PC-3 (cell line): ENCODE measurements around the gene FBLN1. TPM values are rescaled to one million over a fixed set of nuclear protein-coding genes. Genes with fewer than 3 reads are reported as not detected.

ENCODE experiments used
- ATAC-seq: fragments of 200-7000 bp; cut with Tn5 transposase; 2 replicates; pipeline ENCODE4 v1.9.1; 2020; ENCODE audit warnings: mild to moderate bottlenecking, moderate library complexity
- BruUV-seq: library from RNA; stranded (reverse); fragments of 400-500 nt; replicated peaks from 2 replicates; lab custom pipeline; 2021; lab: Mats Ljungman, UMichigan
- CTCF ChIA-PET: fragments of 300-600 bp; sonication (Branson Sonifier 250); formaldehyde crosslinking; loops from one replicate; lab custom pipeline; 2022; ENCODE audit warnings: antibody characterized with exemption; lab: Charles Lee
- POLR2A ChIA-PET: fragments of 300-600 bp; sonication (Branson Sonifier 250); formaldehyde crosslinking; loops from one replicate; lab custom pipeline; 2022; ENCODE audit warnings: antibody characterized with exemption; ENCODE audit not compliant: unreplicated experiment; lab: Charles Lee
- DNase-seq: peaks from one replicate; pipeline ENCODE4 v3.0.0-alpha.2; 2015
- H2AFZ ChIP-seq: fragments of 300-600 bp; sonication (generic); 2 replicates; pipeline ENCODE4 v1.6.0; 2016; ENCODE audit warnings: antibody characterized with exemption, low read length
- H3F3A ChIP-seq: fragments of 300-600 bp; sonication (generic); one replicate; pipeline ENCODE4 v1.6.0; 2017; ENCODE audit warnings: antibody characterized with exemption, low read length, control low read depth, mild to moderate bottlenecking; ENCODE audit not compliant: unreplicated experiment
- H3K27ac ChIP-seq: fragments of 300-600 bp; sonication (generic); 2 replicates; pipeline ENCODE4 v1.5.1; 2016; ENCODE audit warnings: mild to moderate bottlenecking, low read length
- H3K27me3 ChIP-seq: fragments of 300-600 bp; sonication (generic); 2 replicates; pipeline ENCODE4 v1.6.1; 2016; ENCODE audit warnings: low read length, mixed read lengths
- H3K36me3 ChIP-seq: fragments of 300-600 bp; sonication (generic); 2 replicates; pipeline ENCODE4 v1.6.1; 2016; ENCODE audit warnings: low read depth, mixed run types, low read length, mixed read lengths
- H3K4me1 ChIP-seq: fragments of 300-600 bp; sonication (generic); 2 replicates; pipeline ENCODE4 v1.5.1; 2016; ENCODE audit warnings: low read length; ENCODE audit not compliant: insufficient read depth
- H3K4me2 ChIP-seq: fragments of 300-600 bp; sonication (generic); 2 replicates; pipeline ENCODE4 v1.6.0; 2016; ENCODE audit warnings: low read length
- H3K4me3 ChIP-seq: fragments of 300-600 bp; sonication (generic); 2 replicates; pipeline ENCODE4 v1.5.1; 2016; ENCODE audit warnings: mild to moderate bottlenecking, low read length, mixed read lengths
- H3K79me2 ChIP-seq: fragments of 300-600 bp; sonication (generic); 2 replicates; pipeline ENCODE4 v1.6.1; 2017; ENCODE audit warnings: low read length, mixed read lengths
- H3K9ac ChIP-seq: fragments of 300-600 bp; sonication (generic); 2 replicates; pipeline ENCODE4 v1.6.0; 2016; ENCODE audit warnings: mild to moderate bottlenecking, low read length
- H3K9me2 ChIP-seq: fragments of 300-600 bp; sonication (generic); replicated peaks from 2 replicates; pipeline ENCODE4 v1.6.1; 2016; ENCODE audit warnings: mixed run types, low read length, mixed read lengths
- H3K9me3 ChIP-seq: fragments of 300-600 bp; sonication (generic); 2 replicates; pipeline ENCODE4 v1.6.1; 2016; ENCODE audit warnings: low read length, mixed read lengths
- H4K20me1 ChIP-seq: fragments of 300-600 bp; sonication (generic); 2 replicates; pipeline ENCODE4 v1.6.1; 2016; ENCODE audit warnings: low read length, mixed read lengths
- CTCF ChIP-seq: fragments of 300-600 bp; sonication (generic); conservative IDR thresholded peaks from 2 replicates; pipeline ENCODE4 v1.5.1; 2017; ENCODE audit warnings: antibody characterized with exemption, low read depth, mild to moderate bottlenecking, low read length
- EZH2 ChIP-seq: fragments of 300-600 bp; sonication (generic); IDR thresholded peaks from one replicate; pipeline ENCODE4 v1.6.1; 2017; ENCODE audit warnings: antibody characterized with exemption, mild to moderate bottlenecking, low read length; ENCODE audit not compliant: unreplicated experiment
- EZH2phosphoT487 ChIP-seq: fragments of 300-600 bp; sonication (generic); IDR thresholded peaks from 2 replicates; pipeline ENCODE4 v1.6.1; 2018; ENCODE audit warnings: mild to moderate bottlenecking, antibody characterized with exemption, low read length, borderline replicate concordance
- intact Hi-C: fragments of 100-400 bp; cut with micrococcal nuclease; formaldehyde crosslinking; loops from 2 replicates; pipeline ENCODE4 v1.9.0; 2023
- total RNA-seq: library from RNA; depleted of rRNA; stranded (reverse); fragments of >200 nt; gene quantifications from 2 replicates; pipeline ENCODE4 v1.2.3, GENCODE V29; 2014

The FBLN1 gene
- total RNA-seq, 1 experiment from 2014 or later: 13.4 TPM

- Histone ChIP-seq H3K4me3 (no peak overlapping the region), H2AFZ (no peak overlapping the region), H3K9ac (no peak overlapping the region), H3K36me3 (no peaks in the 10 kb centered on the region), H4K20me1 (no peaks in the 10 kb centered on the region), H3K27me3 (no peaks in the 10 kb centered on the region), H3K9me3 (no peaks in the 10 kb centered on the region), H3K9me2 (no peaks in the 10 kb centered on the region), H3K4me2 (no peak overlapping the region), H3K4me1 (peaks cover 15% of the 10 kb centered on the region), H3F3A (no peaks in the 10 kb centered on the region), H3K79me2 (no peaks in the 10 kb centered on the region), H3K27ac (no peak overlapping the region)
- TF ChIP-seq EZH2phosphoT487: no peak
- no peak for TF ChIP-seq EZH2
- TF ChIP-seq CTCF: no peak
- CTCF ChIA-PET: no interaction called here
- DNase-seq: no peak
- no TSS peak for BruUV-seq
- POLR2A ChIA-PET: no interaction called here
- intact Hi-C loops: no loop called here
- no peak for ATAC-seq
Measured at GRCh38 chr22:45547016-45547345, 44.3 kb downstream of the FBLN1 start.

GRCh38 chr22:45547731-45548130 is 45.0 kb downstream of the FBLN1 start:
- H3K4me3 ChIP-seq: no peak overlapping the region
- ChIA-PET CTCF (no interaction called here), POLR2A (no interaction called here)
- H4K20me1 ChIP-seq: no peaks in the 10 kb centered on the region
- H3K79me2 ChIP-seq: no peaks in the 10 kb centered on the region
- H3K36me3 ChIP-seq: no peaks in the 10 kb centered on the region
- no peak overlapping the region for H2AFZ ChIP-seq
- H3K27me3 ChIP-seq: no peaks in the 10 kb centered on the region
- TF ChIP-seq EZH2 (no peak), CTCF (no peak)
- no peaks in the 10 kb centered on the region for H3K9me2 ChIP-seq
- H3K27ac ChIP-seq: no peak overlapping the region
- intact Hi-C loops: no loop called here
- no TSS peak for BruUV-seq
- no peak overlapping the region for H3K4me2 ChIP-seq
- DNase-seq (no peak), ATAC-seq (no peak)
- no peak overlapping the region for H3K9ac ChIP-seq
- peaks cover 15% of the 10 kb centered on the region for H3K4me1 ChIP-seq
- H3K9me3 ChIP-seq: no peaks in the 10 kb centered on the region
- H3F3A ChIP-seq: no peaks in the 10 kb centered on the region

- Histone ChIP-seq H3K9ac (no peak overlapping the region), H3K79me2 (no peaks in the 10 kb centered on the region), H2AFZ (no peak overlapping the region), H3K36me3 (no peaks in the 10 kb centered on the region), H3K4me2 (no peak overlapping the region), H3K9me2 (no peaks in the 10 kb centered on the region), H3K4me3 (no peak overlapping the region), H3K27me3 (no peaks in the 10 kb centered on the region), H4K20me1 (no peaks in the 10 kb centered on the region), H3K27ac (0 out of 2 replicates have a peak overlapping the region, but pooled peaks have one; percentile 79), H3K9me3 (no peaks in the 10 kb centered on the region), H3F3A (no peaks in the 10 kb centered on the region), H3K4me1 (peaks cover 21% of the 10 kb centered on the region)
- no TSS peak for BruUV-seq
- POLR2A ChIA-PET: no interaction called here
- intact Hi-C loops: no loop called here
- CTCF ChIA-PET: no interaction called here
- DNase-seq: no peak
- TF ChIP-seq CTCF: no peak
- no peak for TF ChIP-seq EZH2phosphoT487
- TF ChIP-seq EZH2: no peak
- ATAC-seq: no peak
Measured at GRCh38 chr22:45548247-45548840, 45.7 kb downstream of the FBLN1 start.
